AG20443 (cell line): ENCODE data around the gene SNORC.

Experiments used
- DNase-seq: peaks from one replicate; pipeline ENCODE4 v3.0.0; 2012; ENCODE audit warnings: low spot score, mixed read lengths

The SNORC gene

GRCh38 chr2:232882505-232883115 is 12.5 kb downstream of the SNORC start:
- no peak for DNase-seq

DNA sequence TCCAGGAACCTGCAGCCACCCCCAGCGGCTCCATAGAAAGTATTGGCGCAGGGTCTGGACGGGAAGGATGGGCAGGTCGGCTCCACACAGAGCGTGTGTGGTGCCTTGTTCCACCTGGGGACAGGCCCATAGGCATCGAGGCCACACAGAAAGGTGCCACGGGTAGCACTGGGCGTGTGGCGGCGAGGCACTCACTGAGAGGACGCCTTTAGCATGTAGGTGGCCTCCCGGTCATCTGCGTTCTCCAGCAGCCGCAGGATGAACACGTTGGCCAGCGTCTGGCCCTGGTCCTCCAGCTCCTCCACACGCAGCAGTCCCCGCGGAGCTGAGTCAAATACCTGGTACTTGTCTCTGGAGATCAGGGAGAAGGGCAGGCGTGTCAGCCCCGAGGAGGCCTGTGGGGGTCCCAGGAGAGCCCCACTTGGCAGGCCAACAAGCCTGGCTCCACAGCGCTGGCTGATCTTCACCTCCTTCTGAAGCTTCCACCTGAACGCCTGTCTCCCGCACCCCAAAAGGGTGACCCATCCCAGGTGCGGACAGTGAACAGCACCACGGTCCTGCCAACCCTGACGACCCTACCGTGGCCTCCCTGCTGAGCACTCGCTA is 13.2 kb downstream of the SNORC start:
- no peak for DNase-seq

GRCh38 chr2:232884001-232884421 is 13.9 kb downstream of the SNORC start:
- no peak for DNase-seq

- DNase-seq = no peak
These were observed 14.6 kb downstream of the SNORC start for GRCh38 chr2:232884549-232885263.

DNA sequence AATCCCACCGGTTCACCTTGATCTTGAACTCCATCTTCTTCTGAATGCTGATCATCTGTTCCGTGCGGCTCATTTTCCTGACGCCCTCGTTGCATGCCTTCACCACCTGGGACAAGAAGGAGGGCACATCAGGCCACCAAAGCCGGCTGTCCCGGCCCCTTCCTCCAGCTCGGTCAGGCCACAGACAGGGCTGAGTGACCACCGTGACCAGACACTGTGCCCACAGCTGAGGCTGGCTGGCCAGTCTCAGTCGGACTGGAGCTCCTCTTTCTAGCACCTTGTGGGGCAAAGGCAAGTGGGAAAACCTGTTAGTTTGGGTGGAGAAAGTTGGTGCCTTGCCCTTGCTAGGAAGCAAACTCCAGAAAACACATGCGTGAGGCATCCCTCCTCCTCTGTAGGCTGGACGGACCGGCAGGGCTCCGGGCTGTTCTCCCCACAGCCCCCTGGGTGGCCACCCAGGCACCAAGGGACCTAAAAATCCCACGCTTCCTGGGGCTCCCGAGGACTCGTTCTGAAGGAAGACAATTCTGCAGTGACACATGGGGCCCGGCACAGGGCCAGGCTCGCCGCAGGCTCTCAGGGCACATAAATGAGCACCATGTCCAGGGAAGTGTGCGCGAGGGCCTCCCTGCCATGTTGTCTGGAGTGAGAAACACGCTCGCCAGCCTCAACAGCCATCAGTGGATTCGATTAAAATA is 15.3 kb downstream of the SNORC start:
- DNase-seq = no peak

DNA sequence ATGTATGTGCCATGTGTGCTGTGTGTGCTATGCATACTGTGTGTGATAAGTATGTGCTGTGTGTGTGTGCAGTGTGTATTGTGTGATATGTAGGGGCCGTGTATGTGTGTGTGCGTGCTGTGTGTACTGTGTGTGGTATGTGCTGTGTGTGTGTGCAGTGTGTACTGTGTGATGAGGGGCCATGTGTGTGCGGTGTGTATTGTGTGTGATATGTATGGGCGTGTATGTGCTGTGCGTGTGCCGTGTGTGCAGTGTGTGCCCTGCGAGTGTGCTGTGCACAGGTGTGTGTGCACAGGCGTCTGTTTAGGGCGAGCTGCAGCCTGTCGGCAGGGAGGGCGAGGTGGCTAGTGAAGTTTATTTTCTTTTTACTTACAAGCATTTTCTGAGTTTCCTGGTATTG is 16.1 kb downstream of the SNORC start:
- DNase-seq = no peak

GRCh38 chr2:232886632-232887031 is 16.6 kb downstream of the SNORC start:
- DNase-seq = no peak

- DNase-seq = no peak
These were observed 17.2 kb downstream of the SNORC start for GRCh38 chr2:232887171-232887850.

DNA sequence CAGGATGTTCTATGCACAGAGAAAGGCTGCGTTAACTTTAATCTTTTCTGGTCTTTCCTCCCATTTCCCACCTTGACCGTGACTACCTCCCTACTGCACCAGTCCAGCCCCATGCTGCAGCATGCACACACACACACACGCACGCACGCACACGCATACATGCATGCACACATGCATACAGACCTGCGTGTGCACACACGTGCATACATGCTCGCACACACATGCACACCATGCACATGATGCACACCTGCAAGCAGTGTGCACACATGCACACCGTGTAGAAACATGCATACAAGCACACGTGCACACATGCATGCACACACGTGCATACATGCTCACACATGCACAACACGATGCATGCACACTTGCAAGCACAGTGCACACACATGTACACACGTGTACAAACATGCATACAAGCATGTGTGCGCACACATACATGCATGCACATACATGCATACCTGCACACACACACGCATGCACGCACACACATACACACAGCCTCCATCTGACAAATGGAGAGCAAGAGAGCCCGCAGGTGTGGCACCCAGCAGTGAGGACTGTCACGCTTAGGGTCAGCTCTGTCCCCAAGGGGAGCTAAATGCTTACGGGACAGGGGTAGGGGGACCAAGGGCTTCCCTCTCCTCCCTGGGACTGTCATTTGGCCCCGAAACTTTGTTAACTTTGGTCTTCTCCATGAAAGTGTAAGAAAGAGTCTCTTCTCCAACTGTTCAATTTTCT is 18.2 kb downstream of the SNORC start:
- no peak for DNase-seq

DNA sequence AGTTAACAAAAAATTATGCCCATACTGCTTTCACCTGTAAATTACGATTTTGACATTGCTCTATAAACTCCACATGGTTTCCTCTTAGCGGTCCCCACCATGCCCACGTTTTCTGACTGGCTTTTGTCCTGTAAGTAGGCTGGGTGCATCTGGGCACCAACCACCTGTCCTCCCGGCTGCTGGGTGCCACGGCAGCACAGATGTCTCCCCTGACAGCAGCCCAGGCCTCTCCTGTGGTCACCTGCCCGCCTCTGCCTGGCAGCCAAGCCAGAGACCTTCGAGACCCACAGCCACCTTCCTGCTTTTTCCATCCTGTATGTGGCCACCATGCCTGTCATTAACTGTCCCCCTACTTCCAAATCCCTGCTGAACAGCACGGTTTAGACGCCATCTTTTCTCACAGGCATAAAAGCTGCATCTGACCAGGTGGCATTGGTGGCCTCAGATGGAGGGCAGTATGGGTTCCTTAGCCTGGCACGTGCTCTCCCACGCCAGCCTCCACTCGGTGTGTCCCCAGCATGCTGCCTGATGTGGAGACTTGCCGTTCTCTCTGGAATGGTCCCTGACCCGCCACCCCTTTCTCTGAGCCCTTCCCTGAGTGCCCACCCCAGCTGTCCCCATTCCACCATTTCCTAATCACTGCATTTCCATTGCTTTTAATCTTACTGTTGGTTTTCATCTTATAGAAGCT is 18.9 kb downstream of the SNORC start:
- no peak for DNase-seq

- no peak for DNase-seq
These were observed 19.9 kb downstream of the SNORC start for GRCh38 chr2:232889876-232890401.

GRCh38 chr2:232890536-232890895 is 20.5 kb downstream of the SNORC start:
- DNase-seq = no peak

- no peak for DNase-seq
These were observed 21.0 kb downstream of the SNORC start for GRCh38 chr2:232890896-232891601.

DNA sequence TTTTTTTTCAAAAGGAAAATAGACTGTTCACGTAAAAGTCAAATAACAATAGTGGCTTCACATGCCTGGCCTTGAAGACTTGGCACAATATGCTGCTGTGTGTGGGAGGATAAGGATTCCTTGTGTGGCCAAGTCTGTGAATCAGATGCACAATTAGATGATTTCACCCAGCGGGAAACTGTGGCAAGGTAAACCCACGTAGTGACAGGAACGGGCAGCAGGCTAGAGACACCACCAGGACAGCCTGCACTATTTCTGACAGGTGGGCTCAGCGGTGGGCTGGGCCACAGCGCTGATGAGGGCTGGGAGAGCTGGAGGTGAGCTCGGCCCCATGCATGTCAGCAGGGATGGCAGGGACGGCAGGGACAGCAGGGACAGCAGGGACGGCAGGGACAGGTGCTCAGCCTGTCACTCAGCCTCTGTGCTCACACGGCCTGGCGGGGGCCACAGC is 21.6 kb downstream of the SNORC start:
- peak; percentile 72 for DNase-seq

GRCh38 chr2:232892221-232892620 is 22.2 kb downstream of the SNORC start:
- DNase-seq = no peak

- no peak for DNase-seq
These were observed 22.8 kb downstream of the SNORC start for GRCh38 chr2:232892843-232893242.

- no peak for DNase-seq
These were observed 23.8 kb downstream of the SNORC start for GRCh38 chr2:232893834-232894233.

- no peak for DNase-seq
These were observed 24.2 kb downstream of the SNORC start for GRCh38 chr2:232894251-232894650.

GRCh38 chr2:232894746-232895145 is 24.7 kb downstream of the SNORC start:
- DNase-seq = no peak

GRCh38 chr2:232896111-232896510 is 26.0 kb downstream of the SNORC start:
- DNase-seq = no peak
